Endometrial microvascular endothelial cells (primary cell): ENCODE measurements around the gene BEST1. TPM values are rescaled to one million over a fixed set of nuclear protein-coding genes. Genes with fewer than 3 reads are reported as not detected.

Experiments used
- in situ Hi-C: cut with HindIII; loops from 2 replicates; pipeline ENCODE4 v1.10.0; 2017; ENCODE audit warnings: low sequenced_read_pairs, low pct_unique_long_range_greater_than_20kb; ENCODE audit errors: inconsistent ontology term
- total RNA-seq: library from RNA; depleted of rRNA; stranded (reverse); fragments of >200 nt; gene quantifications from one replicate; pipeline ENCODE4 v1.2.3, GENCODE V29; 2015; ENCODE audit errors: inconsistent ontology term

BEST1 gene
- total RNA-seq, 1 donor from 2014 or later = under 0.01 TPM

- in situ Hi-C loops = no loop called here
Measured at GRCh38 chr11:61913699-61914395, 36.3 kb upstream of the BEST1 start.

- in situ Hi-C loops = no loop called here
Measured at GRCh38 chr11:61914471-61915171, 35.5 kb upstream of the BEST1 start.

GRCh38 chr11:61916737-61917333 lies 33.3 kb upstream of the BEST1 start:
- in situ Hi-C loops = no loop called here

GRCh38 chr11:61917334-61918109 lies 32.6 kb upstream of the BEST1 start, which contains the start of gene RAB3IL1:
RAB3IL1 (minus strand) TSS chr11:61917566; CDS start chr11:61917367, 199 bp downstream.
- in situ Hi-C loops = no loop called here

- in situ Hi-C loops = no loop called here
Measured at GRCh38 chr11:61918251-61918937, 31.8 kb upstream of the BEST1 start.

- in situ Hi-C loops = no loop called here
Measured at GRCh38 chr11:61918938-61919704, 31.0 kb upstream of the BEST1 start.

GRCh38 chr11:61919705-61920631 lies 30.2 kb upstream of the BEST1 start:
- in situ Hi-C loops = no loop called here

GRCh38 chr11:61921446-61921845 lies 28.7 kb upstream of the BEST1 start:
- in situ Hi-C loops = no loop called here

GRCh38 chr11:61922539-61922938 lies 27.6 kb upstream of the BEST1 start:
- in situ Hi-C loops = no loop called here

- in situ Hi-C loops = no loop called here
Measured at GRCh38 chr11:61923166-61924063, 26.7 kb upstream of the BEST1 start.

- in situ Hi-C loops = no loop called here
Measured at GRCh38 chr11:61924064-61924455, 26.1 kb upstream of the BEST1 start.

GRCh38 chr11:61925736-61926135 lies 24.4 kb upstream of the BEST1 start:
- in situ Hi-C loops = no loop called here

GRCh38 chr11:61926235-61926634 lies 23.9 kb upstream of the BEST1 start:
- in situ Hi-C loops = no loop called here

GRCh38 chr11:61927501-61927900 lies 22.6 kb upstream of the BEST1 start:
- in situ Hi-C loops = no loop called here

- in situ Hi-C loops = no loop called here
Measured at GRCh38 chr11:61928606-61929005, 21.5 kb upstream of the BEST1 start.

- in situ Hi-C loops = no loop called here
Measured at GRCh38 chr11:61930933-61931332, 19.2 kb upstream of the BEST1 start.
